CD14-positive monocyte (primary cell): ENCODE data around the gene GPC1. TPM values are rescaled to one million over a fixed set of nuclear protein-coding genes. Genes with fewer than 3 reads are reported as not detected.

ENCODE experiments used
- DNase-seq, 3 donors: peaks; one replicate each; pipeline ENCODE4 v3.0.0-alpha.2; 2011 to 2022
- H2AFZ ChIP-seq: 2 replicates; pipeline ENCODE4 v1.6.0; 2012; ENCODE audit warnings: mild to moderate bottlenecking, low read depth, low read length, inconsistent platforms; ENCODE audit not compliant: insufficient read depth, poor library complexity, severe bottlenecking
- H3K27ac ChIP-seq, 2 donors: 1 replicate in 1 of 2; 2 replicates in 1 of 2; pipeline ENCODE4 v1.5.1; 2012 to 2013; ENCODE audit warnings: low read length in 2 of 2, control low read depth in 1 of 2, inconsistent platforms in 1 of 2, low read depth in 1 of 2, mild to moderate bottlenecking in 1 of 2
- H3K27me3 ChIP-seq, 2 donors: one replicate each; pipeline versions ENCODE4 v1.6.0 to v1.6.1; 2011 to 2013; ENCODE audit warnings: low read length in 2 of 2; ENCODE audit not compliant: control insufficient read depth in 2 of 2, insufficient read depth in 2 of 2
- H3K36me3 ChIP-seq, 2 donors: replicated peaks in 1 of 2; 1 replicate in 1 of 2; 2 replicates in 1 of 2; pipeline versions ENCODE4 v1.5.1 to v1.6.1; 2012 to 2013; ENCODE audit warnings: low read length in 2 of 2, control low read depth in 1 of 2, inconsistent platforms in 1 of 2, mild to moderate bottlenecking in 1 of 2; ENCODE audit not compliant: insufficient read depth in 2 of 2, control insufficient read depth in 1 of 2
- H3K4me1 ChIP-seq, 2 donors: 1 replicate in 1 of 2; 2 replicates in 1 of 2; pipeline versions ENCODE4 v1.5.1 to v1.6.1; 2012 to 2013; ENCODE audit warnings: low read length in 2 of 2, control low read depth in 1 of 2, inconsistent platforms in 1 of 2, mild to moderate bottlenecking in 1 of 2, moderate library complexity in 1 of 2; ENCODE audit not compliant: insufficient read depth in 2 of 2, control insufficient read depth in 1 of 2
- H3K4me2 ChIP-seq: replicated peaks from 2 replicates; pipeline ENCODE3; 2012; ENCODE audit warnings: low read length, moderate library complexity, mild to moderate bottlenecking; ENCODE audit not compliant: poor library complexity, severe bottlenecking; ENCODE audit errors: extremely low read depth
- H3K4me3 ChIP-seq, 3 experiments: fragments of 200-600 bp in 1 of 3; sonication (generic) in 1 of 3; replicated peaks in 1 of 3; 1 replicate in 2 of 3; 2 replicates in 1 of 3; pipeline ENCODE4 v1.5.1; 2011 to 2013; ENCODE audit warnings: low read length in 3 of 3, mild to moderate bottlenecking in 3 of 3, control low read depth in 2 of 3, low read depth in 2 of 3, inconsistent platforms in 1 of 3, moderate library complexity in 1 of 3
- H3K79me2 ChIP-seq: 2 replicates; pipeline ENCODE4 v1.6.0; 2012; ENCODE audit warnings: mild to moderate bottlenecking, control low read depth, inconsistent platforms, low read length, moderate library complexity; ENCODE audit not compliant: insufficient read depth
- H3K9ac ChIP-seq: 2 replicates; pipeline ENCODE4 v1.6.0; 2017; ENCODE audit warnings: low read length, mild to moderate bottlenecking; ENCODE audit not compliant: insufficient read depth, poor library complexity, severe bottlenecking
- H3K9me3 ChIP-seq, 2 donors: replicated peaks in 1 of 2; 1 replicate in 1 of 2; 2 replicates in 1 of 2; pipeline versions ENCODE4 v1.5.1 to v1.6.1; 2012 to 2013; ENCODE audit warnings: low read length in 2 of 2, control low read depth in 1 of 2; ENCODE audit not compliant: control insufficient read depth in 1 of 2, insufficient read depth in 1 of 2
- H4K20me1 ChIP-seq: 2 replicates; pipeline ENCODE4 v1.6.0; 2012; ENCODE audit warnings: mild to moderate bottlenecking, low read length, control low read depth, moderate library complexity; ENCODE audit not compliant: insufficient read depth
- H3K27ac Mint-ChIP-seq, 7 donors: one replicate each; pipeline ENCODE4 v1.8.0; 2020; ENCODE audit warnings: mild to moderate bottlenecking in 7 of 7, mixed read lengths in 7 of 7, moderate library complexity in 6 of 7, inconsistent platforms in 2 of 7
- H3K27me3 Mint-ChIP-seq, 3 donors: one replicate each; pipeline ENCODE4 v1.8.0; 2021 to 2022; ENCODE audit warnings: low read depth in 3 of 3, mild to moderate bottlenecking in 3 of 3, mixed read lengths in 3 of 3, moderate library complexity in 3 of 3, inconsistent platforms in 1 of 3
- H3K36me3 Mint-ChIP-seq, 2 donors: one replicate each; pipeline ENCODE4 v1.8.0; 2020; ENCODE audit warnings: mixed read lengths in 2 of 2, inconsistent platforms in 1 of 2, mild to moderate bottlenecking in 1 of 2
- H3K4me1 Mint-ChIP-seq: one replicate; pipeline ENCODE4 v1.8.0; 2020; ENCODE audit warnings: mild to moderate bottlenecking, mixed read lengths
- H3K4me3 Mint-ChIP-seq, 2 donors: one replicate each; pipeline ENCODE4 v1.8.0; 2020; ENCODE audit warnings: mild to moderate bottlenecking in 2 of 2, mixed read lengths in 2 of 2, moderate library complexity in 1 of 2
- H3K9me3 Mint-ChIP-seq, 7 donors: one replicate each; pipeline ENCODE4 v1.8.0; 2020 to 2022; ENCODE audit warnings: mixed read lengths in 7 of 7, mild to moderate bottlenecking in 6 of 7, moderate library complexity in 6 of 7, inconsistent platforms in 2 of 7
- WGBS: methylation state at CpG from one replicate; pipeline ENCODE4 v1.1.5; 2013; ENCODE audit warnings: missing lambda C conversion rate; ENCODE audit not compliant: insufficient coverage; 5-methylcytosine and 5-hydroxymethylcytosine counted together
- intact Hi-C, 2 donors: fragments of 100-400 bp; cut with micrococcal nuclease; formaldehyde crosslinking; loops; one replicate each; pipeline versions ENCODE4 v1.15.0 to v1.15.1; 2023
- polyA plus RNA-seq, 3 donors: library from polyadenylated mRNA; depleted of rRNA in 1 of 3; unstranded in 2 of 3; stranded (reverse) in 1 of 3; fragments of 300-500 nt in 2 of 3; fragments of >200 nt in 1 of 3; fragmentation: Illumina TruSeq in 2 of 3; gene quantifications; 1 replicate in 2 of 3; 2 replicates in 1 of 3; pipeline ENCODE4 v1.2.3, GENCODE V29; 2012 to 2021
- TF ChIP-seq, protein P1 (sequence below): fragments of 200-600 bp; IDR thresholded peaks from one replicate; pipeline ENCODE4 v1.8.0; 2022; ENCODE audit warnings: antibody characterized with exemption, mild to moderate bottlenecking

GPC1 gene
- polyA plus RNA-seq, 3 donors, result 0.08 TPM; not detected in 2

DNA sequence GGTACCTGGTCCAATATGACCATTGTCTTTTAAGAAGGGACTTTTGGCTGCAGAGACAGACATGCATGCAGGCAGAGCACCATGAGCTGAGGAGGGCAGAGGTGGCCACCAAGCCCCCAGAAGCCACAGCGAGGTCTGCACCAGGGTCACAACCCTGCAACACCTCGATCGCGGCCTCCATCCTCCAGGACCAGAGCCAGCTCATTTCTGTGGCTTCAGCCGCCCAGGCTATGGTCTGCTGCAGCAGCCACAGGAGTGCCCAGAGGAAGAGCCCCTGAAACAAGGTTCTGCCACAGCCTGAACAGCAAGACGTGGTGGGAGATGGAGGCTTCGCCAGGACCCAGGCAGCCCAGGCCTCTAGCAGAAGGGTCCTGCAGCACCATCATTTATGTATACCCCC lies 68.4 kb downstream of the GPC1 start:
- no peak overlapping the region for H3K4me2 ChIP-seq
- peaks cover 4 to 17% of the 10 kb centered on the region in 2 donors for H3K36me3 ChIP-seq
- H3K4me1 Mint-ChIP-seq, result no peaks in the 10 kb centered on the region
- no peak overlapping the region for H3K27ac ChIP-seq
- no peaks in the 10 kb centered on the region for H3K9me3 ChIP-seq
- intact Hi-C loops, result no loop called here
- no peaks in the 10 kb centered on the region for H3K79me2 ChIP-seq
- no peak overlapping the region for H3K4me3 ChIP-seq
- TF ChIP-seq, protein P1, sequence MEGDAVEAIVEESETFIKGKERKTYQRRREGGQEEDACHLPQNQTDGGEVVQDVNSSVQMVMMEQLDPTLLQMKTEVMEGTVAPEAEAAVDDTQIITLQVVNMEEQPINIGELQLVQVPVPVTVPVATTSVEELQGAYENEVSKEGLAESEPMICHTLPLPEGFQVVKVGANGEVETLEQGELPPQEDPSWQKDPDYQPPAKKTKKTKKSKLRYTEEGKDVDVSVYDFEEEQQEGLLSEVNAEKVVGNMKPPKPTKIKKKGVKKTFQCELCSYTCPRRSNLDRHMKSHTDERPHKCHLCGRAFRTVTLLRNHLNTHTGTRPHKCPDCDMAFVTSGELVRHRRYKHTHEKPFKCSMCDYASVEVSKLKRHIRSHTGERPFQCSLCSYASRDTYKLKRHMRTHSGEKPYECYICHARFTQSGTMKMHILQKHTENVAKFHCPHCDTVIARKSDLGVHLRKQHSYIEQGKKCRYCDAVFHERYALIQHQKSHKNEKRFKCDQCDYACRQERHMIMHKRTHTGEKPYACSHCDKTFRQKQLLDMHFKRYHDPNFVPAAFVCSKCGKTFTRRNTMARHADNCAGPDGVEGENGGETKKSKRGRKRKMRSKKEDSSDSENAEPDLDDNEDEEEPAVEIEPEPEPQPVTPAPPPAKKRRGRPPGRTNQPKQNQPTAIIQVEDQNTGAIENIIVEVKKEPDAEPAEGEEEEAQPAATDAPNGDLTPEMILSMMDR, result no peak
- H2AFZ ChIP-seq, result no peak overlapping the region
- H3K9ac ChIP-seq, result no peak overlapping the region
- H3K4me1 ChIP-seq, result no peaks in the 10 kb centered on the region
- H3K27me3 Mint-ChIP-seq, result peaks cover 0 to 1% (median 0%) of the 10 kb centered on the region in 3 donors
- no peaks in the 10 kb centered on the region for H3K27me3 ChIP-seq
- no peak overlapping the region for H3K27ac Mint-ChIP-seq
- H3K9me3 Mint-ChIP-seq, result peaks cover 0 to 2% (median 0%) of the 10 kb centered on the region in 7 donors
- H4K20me1 ChIP-seq, result no peaks in the 10 kb centered on the region
- no peak overlapping the region for H3K4me3 Mint-ChIP-seq
- H3K36me3 Mint-ChIP-seq, result peaks cover 27 to 38% of the 10 kb centered on the region in 2 donors
- no peak for DNase-seq
- WGBS, result 98% methylated on average over 5 of the region's 7 CpGs

DNA sequence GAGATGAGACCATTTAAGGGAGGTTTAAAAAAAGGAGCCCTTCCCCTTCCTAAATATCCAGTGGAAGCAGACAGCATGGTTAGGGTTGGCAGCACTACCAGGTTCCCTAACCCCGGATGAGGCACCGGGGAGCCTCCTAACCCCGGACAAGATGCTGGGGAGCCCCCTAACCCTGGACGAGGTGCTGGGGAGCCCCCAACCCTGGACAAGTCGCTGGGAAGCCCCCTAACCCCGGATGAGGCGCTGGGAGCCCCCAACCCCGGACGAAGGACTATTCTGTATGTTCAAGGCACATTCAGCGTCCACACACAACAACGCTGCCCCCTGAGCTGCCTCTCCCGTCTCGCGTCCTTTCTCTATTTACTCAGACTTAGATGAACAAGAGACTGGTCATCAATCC lies 70.4 kb downstream of the GPC1 start:
- Histone ChIP-seq H3K27ac (no peak overlapping the region), H3K27me3 (no peaks in the 10 kb centered on the region), H3K4me1 (no peaks in the 10 kb centered on the region), H2AFZ (no peak overlapping the region), H3K4me2 (no peak overlapping the region), H3K9me3 (no peaks in the 10 kb centered on the region), H4K20me1 (no peaks in the 10 kb centered on the region), H3K36me3 (peaks cover 0 to 6% of the 10 kb centered on the region in 2 donors), H3K4me3 (no peak overlapping the region), H3K79me2 (no peaks in the 10 kb centered on the region), H3K9ac (no peak overlapping the region)
- Mint-ChIP-seq H3K27ac (no peak overlapping the region), H3K27me3 (peaks cover 0 to 1% (median 0%) of the 10 kb centered on the region in 3 donors), H3K4me1 (no peaks in the 10 kb centered on the region), H3K9me3 (no peaks in the 10 kb centered on the region), H3K36me3 (peaks cover 27 to 30% of the 10 kb centered on the region in 2 donors), H3K4me3 (no peak overlapping the region)
- no peak for DNase-seq
- TF ChIP-seq, protein P1, result no peak
- whole genome bisulfite sequencing, result 97% methylated on average over 13 of the region's 14 CpGs
- intact Hi-C loops, result no loop called here
